ENCODE data around the gene RNF20. TPM values are rescaled to one million over a fixed set of nuclear protein-coding genes. Genes with fewer than 3 reads are reported as not detected.

RNF20 gene
- polyA plus RNA-seq, 1 donor (not counting 4 experiments of a cell fraction or from before 2014, with no cell fraction given) = 28.8 TPM

DNA sequence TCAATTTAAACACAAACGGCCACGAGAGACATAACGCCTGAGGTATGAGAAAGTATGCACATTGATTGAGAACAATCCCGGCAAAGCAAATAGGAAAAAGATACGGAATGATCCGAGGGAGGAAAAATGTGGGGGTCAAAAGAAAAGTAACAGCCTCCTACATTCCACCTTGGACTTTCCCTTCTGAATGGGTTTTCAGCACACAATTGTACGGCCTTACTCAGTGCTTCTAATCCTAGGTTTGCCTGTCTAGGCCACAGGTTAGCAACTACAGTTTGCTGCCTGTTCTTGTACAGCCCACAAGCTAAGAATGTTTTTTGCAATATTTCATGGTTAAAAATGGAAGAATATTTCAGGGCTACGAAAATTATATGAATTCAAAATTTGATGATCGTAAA, 46.2 kb upstream of the RNF20 start:
- no peak for DNase-seq (ENCODE audit: low read depth, low spot score)
- H3K9me1 ChIP-seq (ENCODE audit: control insufficient read depth, extremely low read depth, insufficient read depth, low read length) = no peaks in the 10 kb centered on the region
- H3K79me2 ChIP-seq (ENCODE audit: control insufficient read depth, insufficient read depth, low read length) = peaks cover 2% of the 10 kb centered on the region
- H3K27me3 ChIP-seq (ENCODE audit: control insufficient read depth, extremely low read depth, insufficient read depth, low read length) = no peaks in the 10 kb centered on the region
- H3K9ac ChIP-seq (ENCODE audit: control insufficient read depth, extremely low read depth, insufficient read depth, low read length) = peak overlapping the region; percentile 74
- peak overlapping the region; percentile 85 for H3K4me2 ChIP-seq (ENCODE audit: control insufficient read depth, extremely low read depth, insufficient read depth, low read depth, low read length)
- peak overlapping the region; percentile 89 for H2AFZ ChIP-seq (ENCODE audit: control insufficient read depth, low read length)
- dilution Hi-C loops (cut with MboI; ENCODE audit: extremely low pct_ligation_motif_present, low sequenced_read_pairs) = no loop called here
- TF ChIP-seq EZH2 (IDR thresholded peaks at IDR 0.05; ENCODE audit: low read length) = no peak
- TF ChIP-seq, protein P1, sequence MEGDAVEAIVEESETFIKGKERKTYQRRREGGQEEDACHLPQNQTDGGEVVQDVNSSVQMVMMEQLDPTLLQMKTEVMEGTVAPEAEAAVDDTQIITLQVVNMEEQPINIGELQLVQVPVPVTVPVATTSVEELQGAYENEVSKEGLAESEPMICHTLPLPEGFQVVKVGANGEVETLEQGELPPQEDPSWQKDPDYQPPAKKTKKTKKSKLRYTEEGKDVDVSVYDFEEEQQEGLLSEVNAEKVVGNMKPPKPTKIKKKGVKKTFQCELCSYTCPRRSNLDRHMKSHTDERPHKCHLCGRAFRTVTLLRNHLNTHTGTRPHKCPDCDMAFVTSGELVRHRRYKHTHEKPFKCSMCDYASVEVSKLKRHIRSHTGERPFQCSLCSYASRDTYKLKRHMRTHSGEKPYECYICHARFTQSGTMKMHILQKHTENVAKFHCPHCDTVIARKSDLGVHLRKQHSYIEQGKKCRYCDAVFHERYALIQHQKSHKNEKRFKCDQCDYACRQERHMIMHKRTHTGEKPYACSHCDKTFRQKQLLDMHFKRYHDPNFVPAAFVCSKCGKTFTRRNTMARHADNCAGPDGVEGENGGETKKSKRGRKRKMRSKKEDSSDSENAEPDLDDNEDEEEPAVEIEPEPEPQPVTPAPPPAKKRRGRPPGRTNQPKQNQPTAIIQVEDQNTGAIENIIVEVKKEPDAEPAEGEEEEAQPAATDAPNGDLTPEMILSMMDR (optimal IDR thresholded peaks at IDR 0.05 in 1 of 3, IDR thresholded peaks at IDR 0.05 in 1 of 3, conservative IDR thresholded peaks at IDR 0.05 in 1 of 3; ENCODE audit: extremely low read depth in 1 of 3, insufficient read depth in 2 of 3, low read length in 3 of 3) = no peak
- H3K36me3 ChIP-seq (ENCODE audit: control insufficient read depth in 2 of 2, extremely low read depth in 1 of 2, insufficient read depth in 2 of 2, low read length in 2 of 2) = no peaks in the 10 kb centered on the region
- no peak for FAIRE-seq
- peak overlapping the region in 2 of 3 experiments; percentile 72 to 80 for H3K4me3 ChIP-seq (ENCODE audit: control insufficient read depth in 2 of 3, extremely low read depth in 1 of 3, insufficient read depth in 2 of 3, low read depth in 1 of 3, low read length in 3 of 3)
- H3K27ac ChIP-seq (ENCODE audit: control insufficient read depth, insufficient read depth, low read length) = peak overlapping the region; percentile 66
- no peaks in the 10 kb centered on the region for H3K9me3 ChIP-seq (ENCODE audit: control insufficient read depth, low read depth, low read length)
- no peaks in the 10 kb centered on the region for H4K20me1 ChIP-seq (ENCODE audit: control insufficient read depth, extremely low read depth, insufficient read depth, low read length)
- H3K4me1 ChIP-seq (ENCODE audit: control insufficient read depth, extremely low read depth, insufficient read depth, low read length) = peaks cover 13% of the 10 kb centered on the region

DNA sequence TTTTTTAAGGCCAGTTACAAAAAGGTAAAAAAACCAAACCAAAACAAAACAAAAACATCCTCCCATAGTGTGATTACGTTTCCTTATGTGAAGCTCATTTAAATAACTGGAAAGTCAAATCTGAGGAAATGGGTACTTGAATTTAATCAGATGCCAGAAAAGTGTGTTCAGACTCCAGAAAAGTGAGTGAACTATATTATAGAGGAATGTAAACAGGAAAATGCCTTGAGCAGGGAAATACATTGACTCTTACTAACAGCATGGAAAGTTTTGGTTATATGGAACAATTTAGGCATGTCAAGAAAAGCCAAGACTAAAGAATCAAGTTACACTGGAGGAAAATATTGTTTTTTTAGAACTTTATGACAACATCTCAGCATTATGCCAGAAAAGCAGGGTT, 37.8 kb upstream of the RNF20 start:
- Histone ChIP-seq H3K4me3 (ENCODE audit: control insufficient read depth in 2 of 3, extremely low read depth in 1 of 3, insufficient read depth in 2 of 3, low read depth in 1 of 3, low read length in 3 of 3) (no peak overlapping the region), H3K4me1 (ENCODE audit: control insufficient read depth, extremely low read depth, insufficient read depth, low read length) (no peaks in the 10 kb centered on the region), H3K36me3 (ENCODE audit: control insufficient read depth in 2 of 2, extremely low read depth in 1 of 2, insufficient read depth in 2 of 2, low read length in 2 of 2) (no peaks in the 10 kb centered on the region), H3K9ac (ENCODE audit: control insufficient read depth, extremely low read depth, insufficient read depth, low read length) (no peak overlapping the region), H3K27me3 (ENCODE audit: control insufficient read depth, extremely low read depth, insufficient read depth, low read length) (no peaks in the 10 kb centered on the region), H3K27ac (ENCODE audit: control insufficient read depth, insufficient read depth, low read length) (no peak overlapping the region), H2AFZ (ENCODE audit: control insufficient read depth, low read length) (peak overlapping the region; percentile 84), H3K79me2 (ENCODE audit: control insufficient read depth, insufficient read depth, low read length) (no peaks in the 10 kb centered on the region), H3K9me3 (ENCODE audit: control insufficient read depth, low read depth, low read length) (no peaks in the 10 kb centered on the region), H4K20me1 (ENCODE audit: control insufficient read depth, extremely low read depth, insufficient read depth, low read length) (no peaks in the 10 kb centered on the region), H3K9me1 (ENCODE audit: control insufficient read depth, extremely low read depth, insufficient read depth, low read length) (no peaks in the 10 kb centered on the region), H3K4me2 (ENCODE audit: control insufficient read depth, extremely low read depth, insufficient read depth, low read depth, low read length) (no peak overlapping the region)
- DNase-seq (ENCODE audit: low read depth, low spot score) (no peak), FAIRE-seq (no peak)
- no peak for TF ChIP-seq EZH2 (IDR thresholded peaks at IDR 0.05; ENCODE audit: low read length)
- TF ChIP-seq, protein P1 (optimal IDR thresholded peaks at IDR 0.05 in 1 of 3, IDR thresholded peaks at IDR 0.05 in 1 of 3, conservative IDR thresholded peaks at IDR 0.05 in 1 of 3; ENCODE audit: extremely low read depth in 1 of 3, insufficient read depth in 2 of 3, low read length in 3 of 3) = no peak
- dilution Hi-C loops (cut with MboI; ENCODE audit: extremely low pct_ligation_motif_present, low sequenced_read_pairs) = no loop called here

All from keratinocyte (primary cell).